ES-I3 (cell line): ENCODE results near the gene PDHB.

Experiments used
- H3K36me3 ChIP-seq: 2 replicates; pipeline ENCODE4 v1.6.1; 2013; ENCODE audit warnings: mild to moderate bottlenecking, low read length, control low read depth, moderate library complexity; ENCODE audit not compliant: insufficient read depth
- H3K4me1 ChIP-seq: 2 replicates; pipeline ENCODE4 v1.6.1; 2013; ENCODE audit warnings: mild to moderate bottlenecking, control low read depth, low read length; ENCODE audit not compliant: insufficient read depth
- H3K9ac ChIP-seq: 2 replicates; pipeline ENCODE4 v1.6.1; 2013; ENCODE audit warnings: low read depth, mild to moderate bottlenecking, low read length, moderate library complexity
- H3K9me3 ChIP-seq: 2 replicates; pipeline ENCODE4 v1.6.1; 2013; ENCODE audit warnings: mild to moderate bottlenecking, low read length, moderate library complexity; ENCODE audit not compliant: control insufficient read depth, insufficient read depth

The PDHB gene

DNA sequence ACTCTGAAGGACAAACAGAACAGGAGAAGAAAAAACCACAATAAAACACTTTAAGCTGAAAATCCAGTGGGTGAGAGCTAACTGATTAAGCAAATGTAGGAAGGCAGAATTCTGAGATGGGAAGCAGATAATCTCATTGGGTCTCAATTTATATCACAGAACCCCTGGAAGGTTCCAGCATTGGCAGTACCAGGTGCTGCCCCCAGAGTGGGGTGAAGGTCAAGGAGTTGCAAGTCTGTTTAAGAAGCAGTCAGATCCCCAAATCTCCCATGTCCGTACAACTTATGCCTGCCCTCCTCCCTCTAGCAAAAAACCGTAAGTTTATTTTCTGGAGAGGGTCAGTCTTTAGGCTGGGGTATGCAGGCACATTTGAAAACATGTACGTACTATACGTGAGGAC is 55.9 kb downstream of the PDHB start:
- H3K9ac ChIP-seq, result no peak overlapping the region
- no peaks in the 10 kb centered on the region for H3K4me1 ChIP-seq
- no peaks in the 10 kb centered on the region for H3K9me3 ChIP-seq
- H3K36me3 ChIP-seq, result no peaks in the 10 kb centered on the region
